ENCODE data around the gene SSBP2.

GRCh38 chr5:81572201-81572600, 178.7 kb downstream of the SSBP2 start:
- TF ChIP-seq CTCF (IDR thresholded peaks at IDR 0.05) (no peak), POLR2A (IDR thresholded peaks at IDR 0.05) (no peak)
